Neural cell (in vitro differentiated cells): ENCODE data around the gene SLC6A18.

Source experiments
- EP300 ChIP-seq: fragments of 450-650 bp; conservative IDR thresholded peaks from 2 replicates; pipeline ENCODE4 v1.6.1; 2014; ENCODE audit warnings: antibody characterized with exemption, mild to moderate bottlenecking, moderate library complexity; ENCODE audit not compliant: poor library complexity, severe bottlenecking
- EZH2 ChIP-seq: fragments of 200-600, 300-800 bp; shearing (Covaris generic), sonication (generic); IDR thresholded peaks from 2 replicates; pipeline ENCODE4 v1.6.1; 2014; ENCODE audit warnings: antibody characterized with exemption, low read length, borderline replicate concordance, mild to moderate bottlenecking; ENCODE audit not compliant: insufficient read depth, poor library complexity, severe bottlenecking
- MXI1 ChIP-seq: fragments of 450-650 bp; conservative IDR thresholded peaks from 2 replicates; pipeline ENCODE4 v1.6.1; 2014; ENCODE audit warnings: antibody characterized with exemption, mild to moderate bottlenecking; ENCODE audit not compliant: poor library complexity, severe bottlenecking
- POLR2AphosphoS5 ChIP-seq: IDR thresholded peaks from 2 replicates; pipeline ENCODE4 v1.6.1; 2012
- REST ChIP-seq: IDR thresholded peaks from 2 replicates; pipeline ENCODE4 v1.6.1; 2012; ENCODE audit warnings: borderline replicate concordance
- TAF1 ChIP-seq: IDR thresholded peaks from 2 replicates; pipeline ENCODE4 v1.6.1; 2012; ENCODE audit warnings: low read depth
- TF ChIP-seq, protein P1 (sequence below): fragments of 450-650 bp; IDR thresholded peaks from 2 replicates; pipeline ENCODE4 v1.5.1; 2014; ENCODE audit warnings: antibody characterized with exemption, mild to moderate bottlenecking, moderate library complexity; ENCODE audit not compliant: poor library complexity, severe bottlenecking

- TF ChIP-seq, protein P1, sequence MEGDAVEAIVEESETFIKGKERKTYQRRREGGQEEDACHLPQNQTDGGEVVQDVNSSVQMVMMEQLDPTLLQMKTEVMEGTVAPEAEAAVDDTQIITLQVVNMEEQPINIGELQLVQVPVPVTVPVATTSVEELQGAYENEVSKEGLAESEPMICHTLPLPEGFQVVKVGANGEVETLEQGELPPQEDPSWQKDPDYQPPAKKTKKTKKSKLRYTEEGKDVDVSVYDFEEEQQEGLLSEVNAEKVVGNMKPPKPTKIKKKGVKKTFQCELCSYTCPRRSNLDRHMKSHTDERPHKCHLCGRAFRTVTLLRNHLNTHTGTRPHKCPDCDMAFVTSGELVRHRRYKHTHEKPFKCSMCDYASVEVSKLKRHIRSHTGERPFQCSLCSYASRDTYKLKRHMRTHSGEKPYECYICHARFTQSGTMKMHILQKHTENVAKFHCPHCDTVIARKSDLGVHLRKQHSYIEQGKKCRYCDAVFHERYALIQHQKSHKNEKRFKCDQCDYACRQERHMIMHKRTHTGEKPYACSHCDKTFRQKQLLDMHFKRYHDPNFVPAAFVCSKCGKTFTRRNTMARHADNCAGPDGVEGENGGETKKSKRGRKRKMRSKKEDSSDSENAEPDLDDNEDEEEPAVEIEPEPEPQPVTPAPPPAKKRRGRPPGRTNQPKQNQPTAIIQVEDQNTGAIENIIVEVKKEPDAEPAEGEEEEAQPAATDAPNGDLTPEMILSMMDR = no peak
- TF ChIP-seq TAF1 = no peak
- no peak for TF ChIP-seq REST
- no peak for TF ChIP-seq POLR2AphosphoS5
- TF ChIP-seq EZH2 = no peak
- no peak for TF ChIP-seq EP300
- TF ChIP-seq MXI1 = no peak
These were observed 32.2 kb downstream of the SLC6A18 start for GRCh38 chr5:1257363-1257762.
